ENCODE results near the gene IRGM.
A peak's percentile ranks its signal among the peaks of the same experiment; 100 is the strongest.
"Not testable (repeated sequence)": the region's sequence is repeated elsewhere in the genome, so short reads cannot be mapped to it uniquely, and the experiment has no call there.

IRGM gene

DNA sequence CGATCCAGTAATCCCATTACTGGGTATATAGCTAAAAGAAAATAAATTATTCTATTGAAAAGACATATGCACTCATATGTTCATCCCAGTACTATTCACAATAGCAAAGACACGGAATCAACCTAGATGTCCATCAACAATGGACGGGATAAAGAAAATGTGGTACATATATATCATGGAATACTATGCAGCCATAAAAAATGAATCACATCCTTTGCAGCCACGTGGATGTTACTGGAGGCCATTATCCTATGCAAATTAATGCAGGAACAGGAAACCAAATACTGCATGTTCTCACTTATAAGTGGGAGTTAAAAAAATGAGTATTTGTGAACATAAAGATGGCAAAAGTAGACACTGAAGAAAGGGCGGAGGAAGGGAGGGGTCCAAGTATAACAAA, 16.6 kb upstream of the IRGM start:
- DNase-seq (ENCODE audit: low read depth): no peak

DNA sequence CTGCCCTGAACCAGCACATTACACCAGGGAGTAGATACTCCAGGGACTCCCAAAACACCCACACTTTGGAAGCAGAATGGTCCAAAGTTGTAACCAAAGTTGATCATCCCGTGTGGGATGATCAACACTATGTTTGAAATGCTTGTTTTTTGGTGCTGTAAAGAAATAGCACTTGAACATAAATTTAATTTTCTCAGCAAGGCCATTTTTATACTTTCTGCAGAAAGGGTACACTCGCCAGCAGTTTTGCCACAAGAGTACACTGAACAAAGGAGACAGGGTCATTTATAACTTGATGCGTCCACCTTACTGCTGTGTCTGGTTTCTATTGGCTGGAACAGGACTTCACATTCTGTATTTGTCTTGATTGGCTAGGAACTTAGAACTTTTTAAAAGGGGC, 14.5 kb upstream of the IRGM start:
- not testable (repeated sequence) for DNase-seq (ENCODE audit: low read depth)

More for the DNA sequence above, 16.6 kb upstream of the IRGM start:
- TF ChIP-seq, protein P1, sequence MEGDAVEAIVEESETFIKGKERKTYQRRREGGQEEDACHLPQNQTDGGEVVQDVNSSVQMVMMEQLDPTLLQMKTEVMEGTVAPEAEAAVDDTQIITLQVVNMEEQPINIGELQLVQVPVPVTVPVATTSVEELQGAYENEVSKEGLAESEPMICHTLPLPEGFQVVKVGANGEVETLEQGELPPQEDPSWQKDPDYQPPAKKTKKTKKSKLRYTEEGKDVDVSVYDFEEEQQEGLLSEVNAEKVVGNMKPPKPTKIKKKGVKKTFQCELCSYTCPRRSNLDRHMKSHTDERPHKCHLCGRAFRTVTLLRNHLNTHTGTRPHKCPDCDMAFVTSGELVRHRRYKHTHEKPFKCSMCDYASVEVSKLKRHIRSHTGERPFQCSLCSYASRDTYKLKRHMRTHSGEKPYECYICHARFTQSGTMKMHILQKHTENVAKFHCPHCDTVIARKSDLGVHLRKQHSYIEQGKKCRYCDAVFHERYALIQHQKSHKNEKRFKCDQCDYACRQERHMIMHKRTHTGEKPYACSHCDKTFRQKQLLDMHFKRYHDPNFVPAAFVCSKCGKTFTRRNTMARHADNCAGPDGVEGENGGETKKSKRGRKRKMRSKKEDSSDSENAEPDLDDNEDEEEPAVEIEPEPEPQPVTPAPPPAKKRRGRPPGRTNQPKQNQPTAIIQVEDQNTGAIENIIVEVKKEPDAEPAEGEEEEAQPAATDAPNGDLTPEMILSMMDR (conservative IDR thresholded peaks at IDR 0.05; ENCODE audit: low read depth, low read length): no peak
- H3K4me3 ChIP-seq (ENCODE audit: low read depth, low read length): no peak overlapping the region

DNA sequence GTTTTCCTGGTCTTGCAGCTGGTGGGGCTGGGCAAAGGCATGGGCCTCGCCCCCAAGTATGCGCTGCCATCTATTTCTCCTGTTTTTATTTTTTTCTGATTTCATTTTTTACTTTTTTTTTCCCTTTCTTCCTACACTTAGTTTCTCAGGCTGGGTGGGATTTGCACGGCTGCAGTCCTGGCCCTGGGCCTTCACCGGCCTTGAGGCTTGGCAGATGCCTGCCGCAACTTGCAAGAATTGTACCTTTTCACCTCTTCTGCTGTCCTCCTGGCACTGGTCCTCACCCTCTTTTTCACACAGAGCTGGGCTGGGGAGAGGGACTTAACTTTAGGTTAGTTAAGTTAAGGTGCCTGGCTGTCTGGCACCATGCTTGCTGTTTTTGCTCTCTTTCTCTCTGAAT, 10.3 kb upstream of the IRGM start:
- DNase-seq (ENCODE audit: low read depth): no peak
- no peak overlapping the region for H3K4me3 ChIP-seq (ENCODE audit: low read depth, low read length)
- TF ChIP-seq, protein P1 (conservative IDR thresholded peaks at IDR 0.05; ENCODE audit: low read depth, low read length): no peak

More for the DNA sequence above, 14.5 kb upstream of the IRGM start:
- not testable (repeated sequence) for H3K4me3 ChIP-seq (ENCODE audit: low read depth, low read length)

DNA sequence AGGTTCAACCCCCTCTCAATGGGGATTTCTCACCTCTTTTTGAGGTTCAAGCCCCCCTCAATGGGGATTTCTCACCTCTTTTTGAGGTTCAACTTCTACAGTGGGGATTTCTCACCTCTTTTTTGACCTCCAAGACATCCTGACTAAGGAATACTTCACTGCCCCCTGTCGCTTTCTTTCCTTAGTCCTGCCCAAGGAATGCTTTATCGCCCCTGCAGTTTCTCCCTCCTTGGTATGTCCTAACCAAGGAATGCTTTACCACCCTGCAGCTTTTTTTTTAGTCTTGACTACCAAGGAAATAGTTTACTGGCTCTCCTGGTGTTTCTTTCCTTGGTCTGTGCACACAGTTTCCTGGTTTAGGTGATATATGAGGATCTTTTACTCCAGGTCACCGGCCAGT, 9.6 kb upstream of the IRGM start:
- no peak overlapping the region for H3K4me3 ChIP-seq (ENCODE audit: low read depth, low read length)
- no peak for DNase-seq (ENCODE audit: low read depth)
- TF ChIP-seq, protein P1 (conservative IDR thresholded peaks at IDR 0.05; ENCODE audit: low read depth, low read length): no peak

DNA sequence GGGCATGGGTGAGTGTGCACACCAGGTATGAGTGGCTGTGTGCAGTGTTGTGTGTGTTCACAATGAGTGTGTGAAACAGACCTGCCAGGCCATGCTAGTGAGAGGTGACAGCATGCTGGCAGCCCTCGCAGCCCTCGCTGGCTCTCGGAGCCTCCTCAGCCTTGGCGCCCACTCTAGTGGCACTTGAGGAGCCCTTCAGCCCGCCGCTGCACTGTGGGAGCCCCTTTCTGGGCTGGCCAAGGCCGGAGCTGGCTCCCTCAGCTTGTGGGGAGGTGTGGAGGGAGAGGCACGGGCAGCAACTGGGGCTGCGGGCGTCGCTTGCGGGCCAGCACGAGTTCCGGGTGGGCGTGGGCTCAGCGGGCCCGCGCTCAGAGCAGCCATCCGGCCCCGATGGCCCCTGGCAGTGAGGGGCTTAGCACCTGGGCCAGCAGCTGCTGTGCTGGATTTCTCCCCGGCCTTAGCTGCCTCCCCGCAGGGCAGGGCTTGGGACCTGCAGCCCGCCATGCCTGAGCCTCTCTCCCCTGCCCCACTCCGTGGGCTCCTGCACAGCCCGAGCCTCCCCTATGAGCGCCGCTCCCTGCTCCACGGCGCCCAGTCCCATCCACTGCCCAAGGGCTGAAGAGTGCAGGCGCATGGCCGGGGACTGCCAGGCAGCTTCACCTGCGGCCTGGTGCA, 999 bp upstream of the IRGM start:
- not testable (repeated sequence) for DNase-seq (ENCODE audit: low read depth)

DNA sequence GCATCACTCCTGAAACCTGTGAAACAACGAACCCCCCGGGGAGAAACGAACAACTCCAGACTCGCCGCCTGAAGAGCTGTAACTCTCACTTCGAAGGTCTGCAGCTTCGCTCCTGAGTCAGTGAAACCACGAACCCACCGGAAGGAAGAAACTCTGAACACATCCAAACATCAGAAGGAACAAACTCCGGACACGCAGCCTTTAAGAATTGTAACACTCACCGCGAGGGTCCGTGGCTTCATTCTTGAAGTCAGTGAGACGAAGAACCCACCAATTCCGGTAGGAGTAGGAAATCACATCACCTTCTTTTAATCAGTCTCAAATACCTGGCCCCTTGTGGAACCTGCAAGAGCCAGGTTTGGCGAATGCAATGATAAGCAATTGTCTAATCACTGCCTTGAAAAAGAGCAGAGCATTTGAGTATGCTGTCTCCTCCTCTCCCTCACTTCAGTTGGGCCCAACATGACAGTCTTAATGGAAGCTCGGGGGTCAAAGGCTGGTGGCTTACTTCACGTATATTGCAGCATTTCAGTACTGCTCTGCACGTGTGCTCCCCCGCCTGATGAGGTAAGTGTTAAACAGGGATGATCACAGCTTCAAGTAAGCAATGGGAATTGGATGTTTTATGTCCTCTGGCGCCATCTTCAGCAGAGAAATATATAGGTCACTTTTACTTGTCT, 473 bp downstream of the IRGM start:
- peak; percentile 95 for DNase-seq (ENCODE audit: low read depth)
- TF ChIP-seq, protein P1 (conservative IDR thresholded peaks at IDR 0.05; ENCODE audit: low read depth, low read length): peak; percentile 78
- H3K4me3 ChIP-seq (ENCODE audit: low read depth, low read length): no peak overlapping the region

More for the DNA sequence above, 999 bp upstream of the IRGM start:
- not testable (repeated sequence) for H3K4me3 ChIP-seq (ENCODE audit: low read depth, low read length)

DNA sequence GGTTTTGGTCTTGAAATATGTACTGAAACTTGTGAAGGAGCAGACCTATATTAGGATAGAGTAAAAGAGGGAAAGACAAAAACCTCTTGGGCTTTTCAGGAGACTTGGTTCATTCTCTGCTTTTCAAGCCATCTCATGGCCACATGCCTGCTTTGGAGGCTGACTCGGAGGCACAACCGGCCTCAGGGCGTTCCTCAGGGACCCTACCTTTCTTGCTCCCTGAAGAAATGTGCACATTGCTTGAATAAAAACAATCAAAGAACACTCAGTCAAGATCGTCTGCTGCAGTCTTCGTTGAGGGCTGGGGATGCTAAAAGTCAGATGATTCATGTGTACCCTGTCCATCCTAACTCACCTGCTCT, 994 bp downstream of the IRGM start:
- no peak for DNase-seq (ENCODE audit: low read depth)
- TF ChIP-seq, protein P1 (conservative IDR thresholded peaks at IDR 0.05; ENCODE audit: low read depth, low read length): no peak
- no peak overlapping the region for H3K4me3 ChIP-seq (ENCODE audit: low read depth, low read length)

DNA sequence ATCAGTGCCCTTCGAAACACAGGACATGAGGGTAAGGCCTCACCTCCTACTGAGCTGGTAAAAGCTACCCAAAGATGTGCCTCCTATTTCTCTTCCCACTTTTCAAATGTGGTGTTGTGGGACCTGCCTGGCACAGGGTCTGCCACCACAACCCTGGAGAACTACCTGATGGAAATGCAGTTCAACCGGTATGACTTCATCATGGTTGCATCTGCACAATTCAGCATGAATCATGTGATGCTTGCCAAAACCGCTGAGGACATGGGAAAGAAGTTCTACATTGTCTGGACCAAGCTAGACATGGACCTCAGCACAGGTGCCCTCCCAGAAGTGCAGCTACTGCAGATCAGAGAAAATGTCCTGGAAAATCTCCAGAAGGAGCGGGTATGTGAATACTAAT, 1.9 kb downstream of the IRGM start:
- no peak for DNase-seq (ENCODE audit: low read depth)
- TF ChIP-seq, protein P1 (conservative IDR thresholded peaks at IDR 0.05; ENCODE audit: low read depth, low read length): no peak
- H3K4me3 ChIP-seq (ENCODE audit: low read depth, low read length): no peak overlapping the region
